Caki2 (cell line): Measurements from ENCODE around the gene CERS4. TPM values are rescaled to one million over a fixed set of nuclear protein-coding genes. Genes with fewer than 3 reads are reported as not detected.

Experiments
- DNase-seq: peaks from one replicate; pipeline ENCODE4 v3.0.0-alpha.2; 2015; ENCODE audit warnings: low read depth
- in situ Hi-C: cut with HindIII; loops from 2 replicates; pipeline ENCODE4 v1.10.0; 2016; ENCODE audit warnings: low sequenced_read_pairs, low pct_unique_long_range_greater_than_20kb, mixed read lengths
- total RNA-seq: library from RNA; depleted of rRNA; stranded (reverse); fragments of >200 nt; shearing (Covaris generic); gene quantifications from 2 replicates; pipeline ENCODE4 v1.2.3, GENCODE V29; 2014; ENCODE audit warnings: low replicate concordance; rRNA removed

Gene CERS4
- total RNA-seq, 1 experiment from 2014 or later: 1.8 TPM

DNA sequence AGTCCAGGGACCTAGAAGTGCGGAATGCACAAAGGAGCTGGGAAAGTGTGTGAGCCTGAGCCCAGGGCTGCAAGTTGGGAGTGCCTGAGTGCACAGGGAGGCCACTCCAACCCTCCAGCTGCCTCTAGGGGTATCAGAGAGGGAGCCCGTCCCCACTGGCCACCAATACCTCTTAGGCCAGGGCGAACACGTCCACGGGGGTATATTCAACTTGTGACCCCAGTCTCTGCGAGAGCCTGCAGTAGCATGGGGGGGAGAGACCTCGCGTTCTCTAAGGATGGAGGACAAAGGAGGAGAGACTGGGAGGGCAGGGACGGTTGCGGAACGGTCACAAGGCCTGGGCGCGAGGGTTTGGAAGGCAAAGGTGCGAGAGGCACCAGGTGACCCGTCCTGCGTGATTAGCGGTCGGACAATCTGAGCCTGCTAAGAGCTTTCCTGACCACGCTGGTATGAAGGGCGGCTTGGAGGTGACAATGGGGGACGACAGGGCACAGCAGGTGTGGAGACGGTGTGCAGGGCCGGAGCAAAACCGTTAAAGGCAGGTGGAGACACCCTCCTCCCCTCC is 98.3 kb downstream of the CERS4 start:
- in situ Hi-C loops: no loop called here
- no peak for DNase-seq

GRCh38 chr19:8307965-8308866 is 99.0 kb downstream of the CERS4 start, which contains the start of gene CD320:
Gene CD320, minus strand, starts transcription at chr19:8308358. Its CDS starts 68 bp downstream, at chr19:8308290.
- DNase-seq: peak; percentile 87
- in situ Hi-C loops: no loop called here

DNA sequence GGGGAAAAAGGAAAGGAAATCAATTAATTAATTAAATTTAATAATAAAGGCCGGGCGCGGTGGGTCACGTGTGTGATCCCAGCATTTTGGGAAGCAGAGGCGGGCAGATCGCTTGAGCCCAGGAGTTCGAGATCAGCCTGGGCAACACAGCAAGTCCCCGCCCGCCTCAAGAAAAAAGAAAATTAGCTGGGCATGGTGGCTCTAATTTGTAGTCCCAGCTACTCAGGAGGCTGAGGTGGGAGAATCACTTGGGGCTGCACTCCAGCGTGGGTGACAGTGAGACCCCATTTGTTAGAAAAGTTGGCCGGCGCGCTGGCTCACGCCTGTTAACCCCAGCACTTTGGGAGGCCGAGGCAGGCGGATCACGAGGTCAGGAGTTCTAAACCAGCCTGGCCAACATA is 99.7 kb downstream of the CERS4 start:
- DNase-seq: no peak
- in situ Hi-C loops: no loop called here

GRCh38 chr19:8310342-8311055 is 101.3 kb downstream of the CERS4 start:
- in situ Hi-C loops: no loop called here
- no peak for DNase-seq

- no peak for DNase-seq
These were observed 102.5 kb downstream of the CERS4 start for GRCh38 chr19:8311461-8312260.

More at GRCh38 chr19:8311461-8312260, 102.5 kb downstream of the CERS4 start:
- in situ Hi-C loops: no loop called here

Other genes starting within 250 kb of the CERS4 start
- gene ELAVL1, start 203.7 kb upstream of the CERS4 start, total RNA-seq: 40.3 and 47.1 TPM in 2 replicates
- gene CCL25, start 156.6 kb upstream of the CERS4 start, total RNA-seq: not detected in 2 replicates
- not detected in 2 replicates for gene FBN3, start 59.8 kb upstream of the CERS4 start, total RNA-seq
- 53.4 and 70.5 TPM in 2 replicates for gene CD320, start 99.0 kb downstream of the CERS4 start, total RNA-seq
- gene NDUFA7, start 112.0 kb downstream of the CERS4 start, total RNA-seq: 29.0 and 45.1 TPM in 2 replicates
- 303 and 373 TPM in 2 replicates for gene RPS28, start 112.1 kb downstream of the CERS4 start, total RNA-seq
- 5.3 and 5.6 TPM in 2 replicates for gene KANK3, start 133.9 kb downstream of the CERS4 start, total RNA-seq
- gene ANGPTL4, start 154.8 kb downstream of the CERS4 start, total RNA-seq: 27.5 and 27.8 TPM in 2 replicates
- 14.4 and 21.3 TPM in 2 replicates for gene RAB11B, start 181.0 kb downstream of the CERS4 start, total RNA-seq
- gene MARCHF2, start 203.9 kb downstream of the CERS4 start, total RNA-seq: 47.5 and 58.4 TPM in 2 replicates
- 55.7 and 66.6 TPM in 2 replicates for gene HNRNPM, start 235.6 kb downstream of the CERS4 start, total RNA-seq